ENCODE data around the gene PLEKHJ1.

PLEKHJ1 gene

DNA sequence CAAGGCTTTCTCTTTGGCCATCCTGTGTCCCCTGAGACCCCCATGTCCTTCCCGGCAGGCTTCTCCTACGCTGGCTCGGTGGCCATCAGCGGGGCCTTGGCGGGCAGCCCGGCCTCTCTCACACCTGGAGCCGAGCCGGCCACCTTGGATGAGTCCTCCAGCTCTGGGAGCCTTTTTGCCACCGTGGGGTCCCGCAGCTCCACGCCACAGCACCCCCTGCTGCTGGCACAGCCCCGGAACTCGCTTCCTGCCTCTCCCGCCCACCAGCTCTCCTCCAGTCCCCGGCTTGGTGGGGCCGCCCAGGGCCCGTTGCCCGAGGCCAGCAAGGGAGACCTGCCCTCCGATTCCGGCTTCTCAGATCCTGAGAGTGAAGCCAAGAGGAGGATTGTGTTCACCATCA is 14.2 kb downstream of the PLEKHJ1 start:
- Histone ChIP-seq H4K20me1 (ENCODE audit: insufficient read depth) (no peaks in the 10 kb centered on the region), H3K27ac (no peak overlapping the region), H3K36me3 (ENCODE audit: insufficient read depth) (no peaks in the 10 kb centered on the region), H3K27me3 (ENCODE audit: insufficient read depth, low read depth) (no peaks in the 10 kb centered on the region), H3K4me1 (ENCODE audit: low read depth, poor library complexity, severe bottlenecking) (peaks cover 2% of the 10 kb centered on the region), H3K4me2 (no peak overlapping the region), H3K79me2 (ENCODE audit: insufficient read depth, low read depth) (no peaks in the 10 kb centered on the region), H2AFZ (ENCODE audit: low read depth) (no peak overlapping the region), H3K4me3 (IDR thresholded peaks at IDR 0.05; ENCODE audit: insufficient read depth, low read depth, low read length) (no peak overlapping the region), H3K9ac (no peak overlapping the region)
- TF ChIP-seq, protein P1, sequence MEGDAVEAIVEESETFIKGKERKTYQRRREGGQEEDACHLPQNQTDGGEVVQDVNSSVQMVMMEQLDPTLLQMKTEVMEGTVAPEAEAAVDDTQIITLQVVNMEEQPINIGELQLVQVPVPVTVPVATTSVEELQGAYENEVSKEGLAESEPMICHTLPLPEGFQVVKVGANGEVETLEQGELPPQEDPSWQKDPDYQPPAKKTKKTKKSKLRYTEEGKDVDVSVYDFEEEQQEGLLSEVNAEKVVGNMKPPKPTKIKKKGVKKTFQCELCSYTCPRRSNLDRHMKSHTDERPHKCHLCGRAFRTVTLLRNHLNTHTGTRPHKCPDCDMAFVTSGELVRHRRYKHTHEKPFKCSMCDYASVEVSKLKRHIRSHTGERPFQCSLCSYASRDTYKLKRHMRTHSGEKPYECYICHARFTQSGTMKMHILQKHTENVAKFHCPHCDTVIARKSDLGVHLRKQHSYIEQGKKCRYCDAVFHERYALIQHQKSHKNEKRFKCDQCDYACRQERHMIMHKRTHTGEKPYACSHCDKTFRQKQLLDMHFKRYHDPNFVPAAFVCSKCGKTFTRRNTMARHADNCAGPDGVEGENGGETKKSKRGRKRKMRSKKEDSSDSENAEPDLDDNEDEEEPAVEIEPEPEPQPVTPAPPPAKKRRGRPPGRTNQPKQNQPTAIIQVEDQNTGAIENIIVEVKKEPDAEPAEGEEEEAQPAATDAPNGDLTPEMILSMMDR (conservative IDR thresholded peaks at IDR 0.05; ENCODE audit: low read depth, low read length): no peak

DNA sequence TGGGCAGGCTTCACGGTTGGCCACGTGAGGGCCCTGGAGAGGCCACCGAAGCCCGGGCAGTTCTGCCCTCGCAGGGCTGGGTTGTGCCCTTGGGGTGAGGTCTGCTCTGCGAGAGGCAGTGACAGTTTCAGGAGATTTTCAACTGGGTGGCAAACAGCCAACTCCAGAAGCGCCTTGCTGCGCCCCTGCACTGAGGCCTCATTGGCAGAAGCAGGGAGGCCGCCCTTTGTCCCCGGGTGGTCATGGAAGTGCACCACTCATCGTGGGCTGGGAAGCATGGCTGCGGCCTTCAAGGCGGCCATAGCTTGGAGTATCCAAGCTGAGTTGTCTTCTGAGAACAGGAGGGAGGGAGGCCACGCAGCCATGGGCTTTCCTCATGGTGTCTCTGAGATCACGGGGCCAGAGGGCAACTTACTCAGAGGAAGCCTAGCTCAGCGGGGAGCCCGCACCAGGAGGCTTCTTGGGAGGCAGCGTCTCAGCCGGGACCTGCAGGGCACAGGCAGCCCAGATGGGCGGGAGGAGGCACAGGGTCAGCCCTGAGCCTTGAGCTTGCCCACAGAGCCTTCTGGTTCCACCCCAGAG is 14.8 kb downstream of the PLEKHJ1 start:
- Histone ChIP-seq H3K4me1 (ENCODE audit: low read depth, poor library complexity, severe bottlenecking) (no peaks in the 10 kb centered on the region), H3K4me2 (no peak overlapping the region), H2AFZ (ENCODE audit: low read depth) (no peak overlapping the region), H3K79me2 (ENCODE audit: insufficient read depth, low read depth) (no peaks in the 10 kb centered on the region), H3K36me3 (ENCODE audit: insufficient read depth) (no peaks in the 10 kb centered on the region), H3K9ac (no peak overlapping the region), H4K20me1 (ENCODE audit: insufficient read depth) (no peaks in the 10 kb centered on the region), H3K27ac (no peak overlapping the region), H3K4me3 (IDR thresholded peaks at IDR 0.05; ENCODE audit: insufficient read depth, low read depth, low read length) (no peak overlapping the region), H3K27me3 (ENCODE audit: insufficient read depth, low read depth) (no peaks in the 10 kb centered on the region)
- TF ChIP-seq, protein P1 (conservative IDR thresholded peaks at IDR 0.05; ENCODE audit: low read depth, low read length): no peak

DNA sequence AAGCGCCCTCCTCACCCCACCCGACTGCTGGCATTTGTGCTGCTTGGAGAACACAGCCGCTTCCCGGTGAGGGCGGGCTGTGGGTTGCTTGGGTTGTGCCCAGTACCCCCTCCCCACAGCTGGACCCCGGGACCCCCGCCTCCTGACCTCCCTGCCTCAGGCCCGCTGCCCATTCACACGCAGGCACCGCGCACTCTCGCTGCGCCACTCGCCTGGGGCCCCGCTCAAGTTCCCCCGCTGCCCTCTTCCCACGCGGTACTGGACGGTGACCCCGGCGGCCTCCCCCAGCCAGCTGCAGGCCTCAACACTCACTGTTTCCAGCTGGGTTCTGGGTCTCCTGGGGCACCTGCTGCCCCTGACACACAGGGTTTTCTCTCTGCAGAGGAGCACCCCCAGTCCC is 16.4 kb downstream of the PLEKHJ1 start:
- Histone ChIP-seq H3K4me1 (ENCODE audit: low read depth, poor library complexity, severe bottlenecking) (no peaks in the 10 kb centered on the region), H3K79me2 (ENCODE audit: insufficient read depth, low read depth) (no peaks in the 10 kb centered on the region), H2AFZ (ENCODE audit: low read depth) (no peak overlapping the region), H4K20me1 (ENCODE audit: insufficient read depth) (no peaks in the 10 kb centered on the region), H3K4me3 (IDR thresholded peaks at IDR 0.05; ENCODE audit: insufficient read depth, low read depth, low read length) (no peak overlapping the region), H3K27me3 (ENCODE audit: insufficient read depth, low read depth) (no peaks in the 10 kb centered on the region), H3K9ac (no peak overlapping the region), H3K27ac (no peak overlapping the region), H3K36me3 (ENCODE audit: insufficient read depth) (no peaks in the 10 kb centered on the region), H3K4me2 (no peak overlapping the region)
- TF ChIP-seq, protein P1 (conservative IDR thresholded peaks at IDR 0.05; ENCODE audit: low read depth, low read length): no peak

DNA sequence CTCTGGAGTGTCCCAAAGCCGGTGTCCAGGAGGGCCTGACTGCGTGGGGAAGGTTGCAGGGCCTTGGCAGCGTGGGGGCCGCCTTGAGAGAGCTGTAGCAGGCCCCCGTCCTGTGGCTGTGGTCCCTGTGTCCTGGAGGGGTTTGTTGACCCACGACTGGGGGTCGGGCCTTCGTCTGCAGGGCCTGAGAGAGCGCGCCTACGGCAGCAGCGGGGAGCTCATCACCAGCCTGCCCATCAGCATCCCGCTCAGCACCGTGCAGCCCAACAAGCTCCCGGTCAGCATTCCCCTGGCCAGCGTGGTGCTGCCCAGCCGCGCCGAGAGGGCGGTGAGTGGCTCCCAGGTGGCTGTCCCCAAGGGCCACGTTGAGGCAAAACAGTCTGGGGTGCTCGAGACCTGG is 18.5 kb downstream of the PLEKHJ1 start:
- H3K4me3 ChIP-seq (IDR thresholded peaks at IDR 0.05; ENCODE audit: insufficient read depth, low read depth, low read length): no peak overlapping the region
- no peak overlapping the region for H3K9ac ChIP-seq
- H2AFZ ChIP-seq (ENCODE audit: low read depth): no peak overlapping the region
- TF ChIP-seq, protein P1 (conservative IDR thresholded peaks at IDR 0.05; ENCODE audit: low read depth, low read length): no peak
- no peaks in the 10 kb centered on the region for H3K4me1 ChIP-seq (ENCODE audit: low read depth, poor library complexity, severe bottlenecking)
- no peaks in the 10 kb centered on the region for H4K20me1 ChIP-seq (ENCODE audit: insufficient read depth)
- no peaks in the 10 kb centered on the region for H3K27me3 ChIP-seq (ENCODE audit: insufficient read depth, low read depth)
- H3K27ac ChIP-seq: no peak overlapping the region
- no peaks in the 10 kb centered on the region for H3K79me2 ChIP-seq (ENCODE audit: insufficient read depth, low read depth)
- H3K36me3 ChIP-seq (ENCODE audit: insufficient read depth): no peaks in the 10 kb centered on the region
- H3K4me2 ChIP-seq: no peak overlapping the region
